RCC 7860 (cell line): ENCODE data around the gene ROCK2.

Experiments
- DNase-seq: peaks from one replicate; pipeline ENCODE4 v3.0.0-alpha.2; 2015; ENCODE audit warnings: low spot score
- FAIRE-seq: peaks from 2 replicates; lab custom pipeline; 2012; peaks lifted over from hg19 to GRCh38; lab: Jason Lieb, UNC

ROCK2 gene

DNA sequence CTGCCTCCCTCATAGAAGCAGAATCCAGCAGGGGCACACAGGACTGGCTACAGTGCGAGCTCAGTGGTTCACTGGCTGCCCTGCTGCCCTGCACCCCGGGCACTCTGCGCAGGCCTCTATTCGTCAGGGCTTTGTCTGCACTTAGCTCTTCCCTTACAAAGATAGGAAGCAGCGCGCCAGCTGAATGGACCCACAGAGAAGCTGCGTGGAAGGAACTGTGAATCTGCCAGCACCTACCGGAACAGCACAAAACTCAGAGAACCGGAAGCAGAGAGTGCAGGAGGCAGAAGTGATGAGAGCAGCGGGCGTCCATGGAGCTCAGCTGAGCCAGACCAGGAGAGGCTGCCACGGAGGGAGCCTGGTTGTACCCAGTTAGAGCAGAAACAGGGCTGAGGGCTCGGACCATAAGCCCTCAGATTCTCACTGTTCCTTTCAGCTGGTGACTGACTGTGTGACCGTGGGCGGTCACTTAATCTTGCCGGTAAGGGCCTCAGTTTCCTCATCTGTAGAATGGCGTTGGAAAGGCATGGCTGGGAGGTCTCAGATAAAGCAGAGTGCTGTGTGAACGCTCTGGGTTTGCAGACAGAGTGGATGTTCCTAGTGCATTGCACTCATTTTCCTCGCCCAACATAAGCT lies 212.3 kb downstream of the ROCK2 start:
- no peak for DNase-seq
- FAIRE-seq, result no peak

DNA sequence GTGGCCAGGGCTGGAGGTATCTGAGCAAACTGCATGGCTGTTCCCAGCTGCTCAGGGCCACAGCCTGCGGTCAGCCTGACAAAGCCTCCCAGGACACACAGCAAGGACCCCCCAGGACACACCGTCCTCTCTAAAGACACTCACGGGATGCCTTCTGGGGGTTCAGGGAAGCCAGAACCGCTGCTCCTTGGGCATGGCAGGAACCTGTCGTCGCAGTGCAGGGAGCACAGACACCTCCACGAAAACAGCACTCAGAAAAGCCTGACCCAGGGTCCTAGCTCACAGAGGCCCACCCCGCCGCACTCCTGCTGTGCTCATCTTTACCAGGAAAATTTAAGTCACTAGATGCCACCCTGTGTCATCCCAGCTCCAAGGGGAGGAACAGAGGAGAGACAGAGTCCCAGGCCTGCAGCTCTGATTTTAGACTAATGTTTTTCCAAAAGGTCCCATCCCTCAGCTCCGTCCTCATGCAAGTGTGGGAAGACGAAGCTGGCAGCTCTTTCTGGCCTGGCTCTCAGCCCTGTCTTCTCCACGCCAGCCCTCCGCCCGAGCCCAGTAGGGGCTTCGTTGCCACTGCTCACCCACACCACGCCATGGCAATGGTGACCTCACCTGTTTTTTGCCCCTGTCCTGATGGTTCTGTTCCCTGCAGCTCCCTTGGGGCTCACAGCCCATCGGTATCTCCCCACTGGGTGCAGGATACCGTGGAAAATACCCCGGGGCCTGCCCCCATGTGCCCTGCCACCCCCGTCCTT lies 213.1 kb downstream of the ROCK2 start:
- DNase-seq (no peak), FAIRE-seq (no peak)
